Endothelial cell of umbilical vein (primary cell): Measurements from ENCODE around the gene JAKMIP1. TPM values are rescaled to one million over a fixed set of nuclear protein-coding genes. Genes with fewer than 3 reads are reported as not detected.

Experiments used
- BruUV-seq: library from RNA; stranded (reverse); fragments of 400-500 nt; replicated peaks from 2 replicates; lab custom pipeline; 2021; lab: Mats Ljungman, UMichigan
- CTCF ChIA-PET: fragments of 300-600, 350-600 bp; sonication (Branson Sonifier 250); formaldehyde crosslinking; loops from one replicate; lab custom pipeline; 2021; ENCODE audit warnings: antibody characterized with exemption, inconsistent platforms; lab: Charles Lee
- POLR2A ChIA-PET: fragments of 300-600, 350-600 bp; sonication (Branson Sonifier 250); formaldehyde crosslinking; loops from one replicate; lab custom pipeline; 2021; ENCODE audit warnings: antibody characterized with exemption, inconsistent platforms; lab: Charles Lee
- DNase-seq: peaks from one replicate; pipeline ENCODE4 v3.0.0-alpha.2; 2011; ENCODE audit warnings: low read depth, low spot score
- FAIRE-seq: peaks from 2 replicates; lab custom pipeline; 2011; peaks lifted over from hg19 to GRCh38; lab: Jason Lieb, UNC
- H2AFZ ChIP-seq: 2 replicates; pipeline ENCODE4 v1.6.0; 2012; ENCODE audit warnings: low read depth, low read length, control low read depth, inconsistent platforms
- H3K27ac ChIP-seq: 2 replicates; pipeline ENCODE4 v1.5.1; 2011; ENCODE audit warnings: low read depth, mild to moderate bottlenecking, control low read depth, low read length, moderate library complexity; ENCODE audit not compliant: insufficient read depth
- H3K27me3 ChIP-seq, 2 experiments: 2 replicates each; pipeline versions ENCODE4 v1.6.0 to v1.6.1; 2011; ENCODE audit warnings: low read length in 2 of 2, mixed read lengths in 1 of 2; ENCODE audit not compliant: control insufficient read depth in 2 of 2, insufficient read depth in 2 of 2
- H3K36me3 ChIP-seq, 2 experiments: 2 replicates in 1 of 2; 3 replicates in 1 of 2; pipeline ENCODE4 v1.5.1; 2011; ENCODE audit warnings: low read length in 2 of 2, mild to moderate bottlenecking in 1 of 2, moderate library complexity in 1 of 2; ENCODE audit not compliant: control insufficient read depth in 2 of 2, insufficient read depth in 2 of 2; ENCODE audit errors: extremely low read depth in 1 of 2
- H3K4me1 ChIP-seq: 3 replicates; pipeline ENCODE4 v1.5.1; 2011; ENCODE audit warnings: mild to moderate bottlenecking, low read length; ENCODE audit not compliant: control insufficient read depth, insufficient read depth; ENCODE audit errors: extremely low read depth
- H3K4me2 ChIP-seq: 2 replicates; pipeline ENCODE4 v1.6.1; 2011; ENCODE audit warnings: low read length, control low read depth, mixed read lengths; ENCODE audit not compliant: insufficient read depth
- H3K4me3 ChIP-seq, 3 experiments: fragments of 200-600 bp in 1 of 3; sonication (generic), shearing (Covaris generic) in 1 of 3; replicated peaks in 1 of 3; 2 replicates each; pipeline ENCODE4 v1.5.1; 2011 to 2016; ENCODE audit warnings: control low read depth in 3 of 3, low read length in 3 of 3, mild to moderate bottlenecking in 2 of 3, inconsistent platforms in 1 of 3, low read depth in 1 of 3, moderate library complexity in 1 of 3; ENCODE audit not compliant: insufficient read depth in 1 of 3
- H3K79me2 ChIP-seq: 2 replicates; pipeline ENCODE4 v1.6.0; 2012; ENCODE audit warnings: low read length, inconsistent platforms; ENCODE audit not compliant: control insufficient read depth, insufficient read depth
- H3K9ac ChIP-seq: replicated peaks from 2 replicates; pipeline ENCODE3; 2011; ENCODE audit warnings: low read length, control low read depth; ENCODE audit not compliant: insufficient read depth; ENCODE audit errors: extremely low read depth
- H3K9me1 ChIP-seq: replicated peaks from 3 replicates; pipeline ENCODE4 v1.6.0; 2011; ENCODE audit warnings: mild to moderate bottlenecking, low read length; ENCODE audit not compliant: control insufficient read depth, insufficient read depth; ENCODE audit errors: extremely low read depth
- H3K9me3 ChIP-seq: replicated peaks from 2 replicates; pipeline ENCODE4 v1.5.1; 2012; ENCODE audit warnings: low read length, inconsistent platforms; ENCODE audit not compliant: control insufficient read depth, insufficient read depth
- H4K20me1 ChIP-seq: replicated peaks from 2 replicates; pipeline ENCODE3; 2011; ENCODE audit warnings: mild to moderate bottlenecking, low read length; ENCODE audit not compliant: control insufficient read depth, insufficient read depth; ENCODE audit errors: extremely low read depth
- CTCF ChIP-seq, 2 donors: IDR thresholded peaks; 1 replicate in 1 of 2; 2 replicates in 1 of 2; pipeline ENCODE4 v1.5.1; 2011; ENCODE audit warnings: low read length in 2 of 2, mild to moderate bottlenecking in 2 of 2, moderate library complexity in 2 of 2, control low read depth in 1 of 2, inconsistent platforms in 1 of 2, low read depth in 1 of 2; ENCODE audit not compliant: insufficient read depth in 1 of 2; ENCODE audit errors: extremely low read depth in 1 of 2
- EZH2 ChIP-seq: IDR thresholded peaks from 2 replicates; pipeline ENCODE4 v1.6.1; 2012; ENCODE audit warnings: borderline replicate concordance, low read depth, mild to moderate bottlenecking, moderate library complexity, low read length, inconsistent platforms; ENCODE audit not compliant: severe bottlenecking
- FOS ChIP-seq: IDR thresholded peaks from 2 replicates; pipeline ENCODE4 v1.6.1; 2011; ENCODE audit warnings: mild to moderate bottlenecking, low read length, moderate library complexity, borderline replicate concordance; ENCODE audit not compliant: insufficient read depth
- GATA2 ChIP-seq: IDR thresholded peaks from 2 replicates; pipeline ENCODE4 v1.7.0; 2011; ENCODE audit warnings: low read depth, mild to moderate bottlenecking, moderate library complexity, mixed read lengths, low read length; ENCODE audit not compliant: insufficient read length, insufficient read depth
- JUN ChIP-seq: IDR thresholded peaks from 2 replicates; pipeline ENCODE4 v1.6.1; 2011; ENCODE audit warnings: borderline replicate concordance, low read depth; ENCODE audit not compliant: insufficient read length, insufficient read depth
- MAX ChIP-seq: IDR thresholded peaks from 2 replicates; pipeline ENCODE4 v1.6.1; 2011; ENCODE audit not compliant: insufficient read depth, insufficient read length
- MYC ChIP-seq: IDR thresholded peaks from one replicate; pipeline ENCODE4 v1.6.1; 2011; ENCODE audit warnings: mild to moderate bottlenecking, low read depth, low read length
- POLR2A ChIP-seq: IDR thresholded peaks from 2 replicates; pipeline ENCODE4 v1.6.1; 2012; ENCODE audit warnings: low read depth, mild to moderate bottlenecking, control low read depth, low read length
- POLR2AphosphoS5 ChIP-seq: IDR thresholded peaks from 2 replicates; pipeline ENCODE4 v1.6.1; 2012; ENCODE audit warnings: low read depth, mild to moderate bottlenecking, control low read depth, low read length, moderate library complexity; ENCODE audit not compliant: insufficient read depth
- dilution Hi-C: fragments of 300-500 bp; cut with MboI; formaldehyde crosslinking; loops from one replicate; pipeline ENCODE4 v1.15.0; 2019; ENCODE audit warnings: low sequenced_read_pairs; ENCODE audit not compliant: extremely low pct_ligation_motif_present
- intact Hi-C: fragments of 100-400 bp; cut with micrococcal nuclease; formaldehyde crosslinking; loops from one replicate; pipeline ENCODE4 v1.10.0; 2022
- polyA plus RNA-seq, 4 experiments: library from polyadenylated mRNA; depleted of rRNA in 3 of 4; stranded (reverse) in 3 of 4; unstranded in 1 of 4; fragments of >200 nt; gene quantifications; 2 replicates each; pipeline versions ENCODE4 v1.2.1 to v1.2.3, GENCODE V29; 2011 to 2012; ENCODE audit warnings: missing spikeins in 1 of 4
- total RNA-seq: library from RNA; stranded (reverse); gene quantifications from 2 replicates; pipeline ENCODE4 v1.2.3, GENCODE V29; 2021

JAKMIP1 gene
- total and polyA plus RNA-seq, 2 donors (not counting 3 experiments of a cell fraction or from before 2014, with no cell fraction given) = not detected

GRCh38 chr4:6109842-6110560 is 90.3 kb downstream of the JAKMIP1 start:
- ChIA-PET CTCF (no interaction called here), POLR2A (no interaction called here)
- Histone ChIP-seq H3K4me3 (no peak overlapping the region), H3K27ac (no peak overlapping the region), H3K79me2 (no peaks in the 10 kb centered on the region), H3K27me3 (no peaks in the 10 kb centered on the region), H3K9ac (no peak overlapping the region), H3K9me1 (no peaks in the 10 kb centered on the region), H3K4me1 (no peaks in the 10 kb centered on the region), H3K4me2 (no peak overlapping the region), H3K36me3 (no peaks in the 10 kb centered on the region), H2AFZ (no peak overlapping the region), H3K9me3 (no peaks in the 10 kb centered on the region), H4K20me1 (no peaks in the 10 kb centered on the region)
- dilution Hi-C loops = no loop called here
- intact Hi-C loops = no loop called here
- no peak for FAIRE-seq
- TF ChIP-seq GATA2 (no peak), JUN (no peak), FOS (no peak), POLR2A (no peak), CTCF (IDR thresholded peaks at IDR 0.05; ENCODE audit: extremely low read depth in 1 of 2, insufficient read depth in 1 of 2, low read depth in 1 of 2, low read length in 2 of 2) (no peak), EZH2 (no peak), MYC (no peak), POLR2AphosphoS5 (no peak), MAX (no peak)
- BruUV-seq = no TSS peak
- no peak for DNase-seq
